NCI-H146 treated with DMSO at 0.1 percent for 48 hours (cell line): ENCODE data around the gene STRN4.
"Not testable (repeated sequence)": the region's sequence is repeated elsewhere in the genome, so short reads cannot be mapped to it uniquely, and the experiment has no call there.

Experiments
- DNase-seq: peaks from one replicate; lab custom pipeline; 2025; ENCODE audit not compliant: unreplicated experiment; lab: John Stamatoyannopoulos, UW

The STRN4 gene

DNA sequence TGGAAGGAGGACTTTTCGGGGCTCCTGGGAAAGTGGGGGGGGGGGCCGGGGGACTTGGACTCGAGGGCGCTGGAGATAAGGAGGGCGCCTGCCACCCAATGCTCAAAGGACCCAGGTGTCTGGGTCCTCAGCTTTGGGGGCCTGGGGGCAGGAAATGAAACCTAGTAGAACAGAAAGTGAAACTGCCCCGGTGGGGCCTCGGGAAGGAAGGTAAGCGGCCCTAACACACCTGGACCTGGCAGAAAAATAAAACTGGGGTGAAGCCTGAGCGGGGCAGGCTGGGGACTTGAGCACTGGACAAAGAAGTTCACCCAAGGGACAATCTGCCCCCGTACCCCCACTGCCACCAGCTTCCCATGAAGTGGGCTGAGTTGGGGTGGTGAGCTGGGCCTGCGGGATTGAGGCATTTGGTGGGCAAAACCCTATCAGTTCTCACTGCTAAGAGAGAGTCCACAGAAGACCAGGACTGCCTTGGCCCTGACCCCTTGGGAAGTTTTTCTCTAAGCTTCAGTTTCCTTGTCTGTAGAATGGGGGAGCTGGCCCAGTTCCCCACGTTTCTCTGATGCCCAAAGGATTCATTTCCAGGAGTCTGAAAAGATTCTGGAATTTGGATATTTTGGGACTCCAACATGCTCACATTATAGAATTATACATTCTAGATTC lies 31.7 kb downstream of the STRN4 start:
- DNase-seq, result no peak

DNA sequence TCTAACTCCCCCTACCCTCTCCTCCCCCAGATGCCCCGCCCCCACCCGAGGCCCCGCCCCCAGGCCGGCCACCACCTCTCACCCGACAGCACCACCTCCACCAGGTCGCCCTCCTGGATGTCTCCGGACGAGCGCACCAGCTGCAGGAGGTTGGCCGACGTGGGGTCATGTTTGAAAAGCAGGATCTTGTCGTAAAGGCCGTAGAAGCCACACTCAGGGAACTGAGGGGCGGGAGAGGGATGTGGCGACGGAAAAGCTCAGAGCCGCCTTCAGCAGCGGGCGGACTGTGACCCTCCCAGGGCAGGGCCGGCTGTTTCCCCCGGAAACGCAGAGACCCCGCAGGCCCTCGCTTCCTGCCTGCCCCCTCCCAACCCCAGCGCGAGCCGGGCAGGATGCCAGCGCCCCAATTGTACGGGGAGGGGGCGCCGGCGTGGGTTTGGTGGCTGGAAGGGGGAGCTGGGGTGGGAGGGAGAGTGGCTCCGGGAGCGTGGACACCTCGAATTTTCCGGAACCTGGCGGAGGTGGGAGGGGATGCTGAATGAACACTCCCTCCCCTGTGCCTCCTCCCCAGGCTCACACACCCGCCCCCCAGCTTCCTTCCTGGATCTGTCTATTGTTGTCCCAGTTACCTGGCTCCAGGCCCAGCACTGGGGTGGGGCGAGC lies 32.3 kb downstream of the STRN4 start:
- DNase-seq, result peak; percentile 61

DNA sequence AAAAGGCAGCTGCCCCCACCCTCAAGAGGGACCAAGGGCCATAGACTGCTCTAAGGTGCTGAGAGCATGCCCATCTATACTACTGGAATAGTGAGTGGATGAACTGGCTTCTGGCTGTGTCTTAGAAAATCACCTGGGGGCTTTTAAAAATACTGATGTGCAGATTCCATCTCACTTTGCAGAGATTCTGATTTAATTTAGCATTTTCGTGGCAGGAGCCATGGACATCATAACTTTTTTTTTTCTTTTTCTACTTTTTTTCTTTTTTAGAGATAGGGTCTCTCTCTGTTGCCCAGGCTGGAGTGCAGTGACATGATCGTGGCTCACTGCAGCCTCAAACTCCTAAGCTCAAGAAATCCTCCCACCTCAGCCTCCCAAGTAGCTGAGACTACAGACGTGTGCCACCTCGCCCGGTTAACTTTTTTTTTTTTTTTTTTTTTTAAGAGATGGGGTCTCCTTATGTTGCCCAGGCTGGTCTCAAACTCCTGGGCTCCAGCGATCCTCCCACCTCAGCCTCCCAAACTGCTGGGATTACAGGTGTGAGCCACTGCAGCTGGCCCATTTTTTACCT lies 33.4 kb downstream of the STRN4 start:
- DNase-seq, result not testable (repeated sequence)

DNA sequence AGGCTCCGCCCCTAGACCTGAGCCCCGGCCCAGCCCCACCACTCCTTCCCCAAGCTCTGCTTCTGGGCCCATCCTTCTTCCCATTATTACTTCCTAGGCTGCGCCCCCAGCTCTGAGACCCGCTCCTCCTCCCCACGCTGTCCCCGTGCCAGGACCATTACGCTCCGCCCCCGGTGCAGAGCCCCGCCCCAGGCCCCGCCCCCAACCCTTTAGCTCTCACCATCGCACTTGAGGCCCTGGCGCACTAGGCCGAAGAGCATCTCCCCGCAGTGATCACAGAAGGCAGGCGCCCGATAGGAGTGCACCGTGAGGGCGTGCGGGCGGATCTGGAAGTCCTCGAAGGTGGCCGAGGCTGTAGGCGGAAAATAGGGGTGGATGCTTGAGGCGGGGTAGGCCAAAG lies 35.6 kb downstream of the STRN4 start:
- no peak for DNase-seq

DNA sequence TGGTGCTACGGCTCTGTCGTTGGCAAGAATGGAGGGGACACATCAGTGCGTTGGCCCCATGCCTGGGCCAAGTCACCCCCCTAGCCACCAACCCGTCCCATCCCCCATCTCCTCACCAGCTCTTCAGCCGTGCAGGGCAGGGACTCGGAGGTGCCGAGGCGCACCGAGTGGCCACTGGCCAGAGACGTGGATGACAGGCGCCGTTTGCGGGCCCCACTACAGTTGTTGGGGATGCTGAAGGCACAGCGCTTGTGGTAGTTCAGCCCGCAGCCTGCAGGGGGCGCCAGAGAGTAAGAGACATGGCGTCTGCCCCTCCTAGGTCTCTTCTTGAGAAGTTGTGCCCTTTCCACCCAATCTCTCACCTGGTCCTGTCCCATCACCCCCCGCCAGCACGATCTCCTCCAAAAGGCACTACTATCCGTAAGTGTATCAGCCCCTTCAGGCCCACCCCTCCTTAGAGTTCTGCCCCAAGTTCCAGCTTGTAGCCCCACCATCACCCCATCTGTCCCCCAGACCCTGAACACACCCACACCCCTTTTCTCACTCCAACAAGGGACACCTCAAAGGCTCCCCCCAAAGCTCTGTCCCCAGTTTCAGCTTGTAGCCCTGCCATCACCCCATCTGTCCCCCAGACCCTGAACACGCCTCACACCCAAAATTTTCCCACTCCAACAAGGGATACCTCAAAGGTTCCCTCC lies 41.7 kb downstream of the STRN4 start:
- peak; percentile 3 for DNase-seq

DNA sequence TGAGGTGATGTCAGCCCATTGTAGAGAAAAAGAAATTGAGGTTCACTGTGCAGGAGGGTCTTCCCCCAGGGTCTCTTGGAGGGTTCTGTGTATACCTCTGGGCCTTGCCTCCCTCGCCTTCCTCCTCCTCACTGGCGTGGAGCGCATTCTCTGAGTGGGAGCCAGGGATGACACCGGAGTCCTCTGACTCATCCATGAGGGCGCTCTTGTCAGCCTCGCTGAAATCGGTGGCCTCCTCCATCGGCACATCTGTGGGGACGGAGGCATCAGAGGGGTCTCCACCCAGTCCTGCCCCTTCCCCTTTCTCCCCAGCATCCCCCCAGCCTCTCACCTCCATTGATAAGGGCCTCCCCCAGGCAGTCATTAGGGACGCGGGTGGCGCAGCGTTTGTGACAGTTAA lies 45.5 kb downstream of the STRN4 start:
- no peak for DNase-seq

DNA sequence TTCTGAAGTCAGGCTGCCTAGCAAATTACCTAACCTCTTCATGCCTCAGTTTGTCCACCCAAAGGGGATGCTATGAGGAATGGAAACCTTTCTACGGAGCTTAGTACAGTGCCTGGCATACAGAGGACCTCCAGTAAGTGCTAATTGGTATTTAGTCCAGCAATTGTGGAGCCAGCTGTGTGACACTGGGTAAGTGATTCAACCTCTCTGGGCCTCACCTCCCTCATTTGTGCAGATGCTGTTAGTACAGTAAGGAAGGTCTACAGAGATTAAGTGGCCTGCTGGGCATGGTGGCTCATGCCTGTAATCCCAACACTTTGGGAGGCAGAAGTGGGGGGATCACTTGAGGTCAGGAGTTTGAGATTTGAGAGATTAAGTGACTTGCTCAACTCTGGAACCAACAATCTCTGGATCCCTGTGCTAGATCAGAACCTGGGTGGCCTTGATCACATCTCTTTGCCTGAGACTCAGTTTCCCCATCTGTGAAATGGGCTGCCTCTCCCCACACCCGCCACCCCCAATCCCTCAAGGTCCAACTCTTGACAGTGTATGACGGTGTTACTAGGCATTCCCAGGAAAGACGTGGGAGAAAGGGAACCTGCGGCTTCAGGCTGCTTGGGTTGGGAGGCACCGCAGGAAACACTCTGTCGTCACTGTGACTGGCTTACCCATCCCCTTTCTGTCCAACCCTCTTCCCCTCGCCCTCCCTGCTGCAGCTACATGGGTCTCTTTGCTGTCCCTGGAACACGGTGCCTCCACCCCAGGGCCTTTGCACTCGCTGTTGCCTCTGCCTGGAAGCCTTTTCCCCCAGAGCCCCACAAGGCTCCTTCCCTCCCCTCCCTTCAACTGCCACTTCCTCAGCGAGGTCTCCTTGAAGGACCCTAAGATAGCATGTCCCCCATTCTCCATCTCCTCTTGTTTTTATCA lies 47.6 kb downstream of the STRN4 start:
- DNase-seq, result no peak

DNA sequence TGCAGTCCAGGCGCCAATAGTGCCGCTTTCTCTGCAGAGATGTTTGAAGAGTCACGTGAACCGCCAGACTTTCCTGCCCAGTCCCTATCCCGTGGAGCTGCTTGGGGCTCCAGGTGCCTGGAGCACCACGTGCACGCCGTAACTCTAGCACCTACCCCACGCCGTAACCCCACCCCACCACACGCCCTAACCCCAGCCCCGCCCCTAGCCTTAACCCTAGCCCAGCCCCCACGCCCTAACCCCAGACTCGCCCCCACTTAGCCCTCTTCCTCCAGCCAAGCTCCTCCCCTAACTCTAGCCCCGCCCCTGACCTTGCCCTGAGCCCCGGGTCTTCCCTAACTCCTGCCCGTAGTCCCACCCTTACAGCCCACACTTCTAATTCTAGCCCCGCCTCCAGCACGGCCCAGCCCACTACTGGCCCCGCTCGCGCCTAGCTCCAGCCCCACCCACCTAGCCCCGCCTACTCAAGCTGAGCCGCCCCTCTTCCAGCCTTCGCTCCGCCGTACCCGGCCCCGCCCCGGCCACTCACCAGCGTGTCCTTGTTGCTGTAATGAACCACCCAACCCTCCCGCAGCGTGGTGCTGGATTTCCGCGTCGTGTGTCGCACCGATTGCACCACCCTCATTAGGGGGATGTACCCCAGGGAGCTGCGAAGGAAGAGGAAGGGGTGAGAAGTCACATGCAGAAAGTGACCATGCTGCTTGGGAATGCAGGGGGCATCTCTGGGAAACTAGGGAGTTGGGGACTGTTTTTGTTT lies 48.9 kb downstream of the STRN4 start:
- DNase-seq, result no peak

DNA sequence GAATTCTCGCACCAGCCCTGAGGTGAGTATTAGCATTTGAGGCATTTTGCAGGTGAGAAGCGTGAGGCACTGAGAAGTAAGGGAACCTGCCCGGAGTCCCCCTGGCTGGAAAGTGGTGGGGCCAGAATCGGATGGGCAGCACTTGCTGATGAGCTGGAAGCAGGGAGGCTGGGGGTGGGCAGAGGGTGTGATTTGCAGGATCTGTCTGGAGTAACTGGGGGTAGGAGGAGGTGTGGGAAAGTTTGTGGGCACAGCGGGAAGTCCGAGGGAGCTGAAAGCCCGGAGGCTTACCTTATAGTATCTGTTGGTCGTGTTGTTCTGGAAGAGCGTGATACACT lies 49.4 kb downstream of the STRN4 start:
- no peak for DNase-seq

DNA sequence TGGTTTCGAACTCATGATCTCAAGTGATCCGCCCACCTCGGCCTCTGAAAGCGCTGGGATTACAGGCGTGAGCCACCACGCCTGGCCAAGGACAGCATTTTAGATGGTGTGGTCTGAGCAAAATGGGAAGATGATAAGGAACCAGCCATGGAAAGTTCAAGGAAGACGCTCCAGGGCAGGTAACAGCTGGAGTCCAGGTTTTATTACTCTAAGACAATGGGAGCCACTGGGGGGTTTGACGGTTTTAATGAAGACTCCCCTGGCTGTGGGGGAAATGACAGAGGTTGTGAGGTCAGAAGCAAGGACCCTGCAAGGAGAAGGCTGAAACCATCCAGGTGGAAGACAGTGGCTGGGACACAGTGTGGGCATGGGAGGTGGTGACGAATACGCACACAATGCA lies 50.2 kb downstream of the STRN4 start:
- no peak for DNase-seq

DNA sequence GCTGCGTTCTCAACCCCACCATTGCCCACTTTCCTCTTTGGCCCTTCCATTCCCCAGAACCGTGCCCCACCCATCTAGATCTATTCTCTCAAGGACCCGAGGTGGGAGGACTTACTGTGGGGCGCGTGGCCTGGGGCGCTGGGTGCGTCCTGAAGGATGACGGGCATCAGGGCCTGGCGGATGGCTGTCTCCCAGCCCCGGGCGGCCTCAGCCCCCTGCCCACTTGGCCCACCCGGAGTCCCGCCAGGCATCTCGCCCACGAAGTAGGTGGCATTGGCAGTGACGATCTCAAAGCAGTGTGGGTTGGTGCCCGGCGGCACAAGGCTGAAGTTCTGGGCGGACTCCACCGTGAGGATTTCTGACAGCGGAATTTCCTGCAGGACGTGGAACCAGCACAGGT lies 52.5 kb downstream of the STRN4 start:
- no peak for DNase-seq

DNA sequence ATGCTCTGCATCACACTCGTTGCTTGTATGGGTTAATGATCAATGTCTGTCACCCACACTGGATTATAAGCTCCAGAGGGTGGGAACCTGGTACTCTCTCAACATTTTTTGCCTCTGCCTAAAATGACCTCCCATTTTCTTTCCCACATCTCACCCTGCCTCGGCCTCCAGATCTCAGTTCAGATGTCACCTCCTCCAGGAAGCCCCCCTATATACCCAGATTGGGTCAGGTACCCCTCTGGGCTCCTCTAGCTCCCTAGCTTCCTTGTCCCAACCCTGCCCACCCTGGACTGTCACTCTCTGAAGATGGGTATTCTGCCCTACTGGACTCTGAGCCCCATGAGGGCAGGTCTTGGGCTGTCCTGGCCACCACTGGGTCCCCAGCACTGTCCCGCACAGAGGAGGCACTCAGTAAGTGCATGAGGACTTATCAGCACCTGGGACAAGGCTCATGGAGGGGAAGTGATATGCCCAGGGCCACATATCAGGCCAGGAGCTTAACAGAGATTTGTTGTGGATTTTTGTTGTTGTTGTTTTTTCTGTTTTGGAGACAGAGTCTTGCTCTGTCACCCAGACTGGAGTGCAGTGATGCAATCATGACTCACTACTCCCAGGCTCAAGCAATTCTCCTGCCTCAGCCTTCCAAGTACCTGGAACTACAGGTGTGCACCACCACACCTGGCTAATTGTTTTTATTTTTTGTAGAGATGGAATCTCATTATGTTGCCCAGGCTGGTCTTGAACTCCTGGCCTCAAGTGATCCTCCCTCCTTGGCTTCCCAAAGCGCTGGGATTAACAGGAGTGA lies 53.1 kb downstream of the STRN4 start:
- no peak for DNase-seq

DNA sequence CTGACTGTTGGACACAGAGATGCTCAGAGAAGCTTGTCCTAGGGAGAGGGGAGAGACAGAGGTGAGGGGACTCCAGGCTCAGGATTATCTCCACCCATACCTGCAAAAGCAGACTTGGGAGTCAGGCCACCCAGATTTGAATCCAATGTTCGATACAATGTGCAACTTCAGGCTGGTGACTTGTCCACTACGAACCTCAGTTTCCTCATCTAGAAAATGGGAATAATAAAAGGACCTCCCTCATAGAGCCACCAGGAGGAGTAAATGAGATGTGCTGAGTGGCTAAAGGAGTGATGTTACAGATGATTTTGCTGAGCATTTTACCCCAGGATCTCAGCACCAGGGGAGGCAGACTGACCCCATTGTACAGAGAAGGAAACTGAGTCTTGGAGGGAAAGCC lies 54.3 kb downstream of the STRN4 start:
- DNase-seq, result no peak

DNA sequence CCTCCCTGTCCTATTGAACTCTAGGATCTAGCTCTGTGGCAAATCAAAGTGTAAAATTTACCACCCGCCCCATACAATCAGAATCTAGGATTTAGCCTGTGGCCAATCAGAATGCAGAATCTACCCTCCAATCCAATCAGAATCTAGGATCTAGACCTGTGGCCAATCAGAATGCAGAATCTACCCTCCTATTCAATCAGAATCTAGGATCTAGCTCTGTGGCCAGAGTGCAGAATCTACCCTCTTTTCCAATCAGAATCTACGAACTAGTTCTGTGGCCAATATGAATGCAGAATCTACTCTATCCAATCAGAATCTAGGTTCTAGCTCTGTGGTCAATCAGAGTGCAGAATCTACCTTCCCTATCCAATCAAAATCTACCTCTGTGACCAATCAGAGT lies 55.1 kb downstream of the STRN4 start:
- no peak for DNase-seq

DNA sequence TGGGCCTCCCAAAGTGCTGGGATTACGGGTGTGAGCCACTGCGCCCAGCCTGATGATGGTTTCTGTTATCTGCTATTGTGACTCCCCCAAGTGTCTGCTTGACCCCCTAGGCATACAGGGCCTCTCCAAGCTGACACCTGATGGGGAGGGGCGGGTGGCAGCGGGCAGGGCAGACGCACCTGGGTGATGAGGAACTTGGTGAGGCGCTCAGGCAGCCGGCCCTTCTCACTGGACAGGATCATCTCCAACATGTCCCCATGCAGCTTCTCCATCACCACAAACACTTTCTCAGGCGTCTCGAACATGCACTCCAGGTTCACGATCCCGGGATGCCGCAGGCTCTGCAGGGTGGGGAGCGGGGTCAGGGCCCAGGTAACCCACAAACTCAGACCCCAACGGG lies 56.9 kb downstream of the STRN4 start:
- no peak for DNase-seq

DNA sequence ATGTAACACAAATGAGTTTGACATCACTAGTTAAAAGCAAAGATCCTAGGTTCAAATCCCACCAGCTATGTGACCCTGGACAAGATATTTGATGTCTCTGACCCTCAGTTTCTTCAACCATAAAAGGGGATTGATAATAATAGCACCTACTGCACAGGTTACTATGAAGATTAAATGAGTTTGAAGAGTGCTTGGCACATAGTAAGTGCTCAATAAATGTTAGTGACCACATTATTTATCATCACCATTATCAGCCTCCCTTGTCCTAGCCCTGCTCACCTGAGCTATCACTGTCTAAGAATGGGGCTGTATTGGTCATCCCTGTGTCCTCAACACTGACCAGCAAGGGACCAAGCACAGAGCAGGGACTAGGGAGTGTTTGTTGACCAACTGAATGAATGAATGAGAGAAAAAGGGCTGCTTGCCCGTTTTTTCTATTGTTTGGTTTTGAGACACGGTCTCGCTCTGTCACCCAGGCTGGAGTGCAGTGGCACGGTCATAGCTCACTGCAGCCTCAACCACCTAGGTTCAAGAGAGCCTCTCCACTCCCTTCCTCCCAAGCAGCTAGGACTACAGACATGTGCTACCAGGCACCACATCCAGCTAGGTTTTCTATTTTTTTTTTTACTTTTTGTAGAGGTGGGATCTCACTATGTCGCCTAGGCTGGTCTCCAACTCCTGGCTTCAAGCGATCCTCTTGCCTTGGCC lies 58.7 kb downstream of the STRN4 start:
- no peak for DNase-seq

DNA sequence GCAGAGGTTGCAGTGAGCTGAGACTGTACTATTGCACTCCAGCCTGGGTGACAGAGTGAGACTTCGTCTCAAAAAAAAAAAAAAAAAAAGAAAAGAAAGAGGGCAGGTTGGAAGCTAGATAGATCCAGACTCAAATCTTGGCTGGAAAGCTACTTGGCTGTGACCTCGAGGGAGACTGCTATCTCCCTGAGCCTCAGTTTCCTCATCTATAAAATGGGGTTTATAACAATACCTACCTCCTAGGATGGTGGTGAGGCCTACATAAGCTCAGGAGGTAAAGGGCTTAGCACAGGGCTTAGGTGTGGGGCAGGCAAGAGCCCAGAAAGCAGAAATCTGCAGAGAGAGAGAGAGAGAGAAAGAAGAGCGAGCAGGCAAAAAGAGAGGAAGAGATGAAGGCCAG lies 61.1 kb downstream of the STRN4 start:
- DNase-seq, result no peak

DNA sequence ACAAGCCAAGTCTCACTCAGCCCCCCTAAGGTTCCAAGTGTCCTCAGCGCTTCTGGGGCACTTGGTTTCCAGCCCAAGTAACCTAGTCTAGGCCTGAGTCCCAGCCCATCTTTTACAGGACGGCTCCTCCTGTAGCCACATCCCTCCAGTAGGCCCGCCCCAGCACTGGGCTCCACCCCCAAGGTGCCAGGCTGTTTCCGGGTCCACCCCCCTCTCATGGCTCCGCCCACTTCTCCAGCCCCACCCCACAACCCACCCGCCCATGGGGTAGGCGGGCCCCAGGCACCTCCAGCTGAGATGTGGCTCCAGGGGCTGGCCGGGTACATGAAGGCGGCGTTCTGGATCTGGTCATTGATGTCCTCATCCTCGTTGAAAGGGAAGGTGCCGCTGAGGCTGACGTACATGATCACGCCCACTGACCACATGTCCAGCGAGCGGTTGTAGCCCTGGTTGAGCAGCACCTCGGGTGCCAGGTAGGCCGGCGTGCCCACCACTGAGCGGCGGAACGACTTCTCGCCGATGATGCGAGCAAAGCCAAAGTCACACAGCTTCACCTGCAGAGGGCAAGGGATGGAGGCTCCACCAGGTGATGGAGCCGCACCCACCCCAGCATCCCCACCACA lies 68.0 kb downstream of the STRN4 start:
- DNase-seq, result no peak
